ENCODE data around the gene FYB2.

DNA sequence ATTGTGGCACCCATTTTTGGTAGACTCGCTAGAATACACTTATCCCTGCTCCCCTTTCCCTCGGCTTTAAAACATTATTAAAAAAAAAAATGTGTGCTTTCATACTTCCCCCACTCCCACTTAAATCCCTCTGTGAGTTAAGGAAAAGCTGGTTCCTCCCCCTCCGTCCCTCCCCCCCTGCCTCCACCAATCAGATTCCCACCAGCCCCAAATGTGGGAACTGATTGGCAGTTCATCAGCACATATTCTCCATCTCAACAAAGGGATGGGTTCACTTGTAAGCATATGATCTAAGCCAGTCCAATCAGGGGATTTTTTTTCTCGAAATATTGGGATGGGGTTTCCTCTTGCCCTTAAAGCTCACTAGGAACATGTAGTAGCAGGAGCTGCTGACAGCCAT is 10.8 kb upstream of the FYB2 start:
- TF ChIP-seq, protein P1, sequence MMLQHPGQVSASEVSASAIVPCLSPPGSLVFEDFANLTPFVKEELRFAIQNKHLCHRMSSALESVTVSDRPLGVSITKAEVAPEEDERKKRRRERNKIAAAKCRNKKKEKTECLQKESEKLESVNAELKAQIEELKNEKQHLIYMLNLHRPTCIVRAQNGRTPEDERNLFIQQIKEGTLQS (CRISPR knock-in tag; conservative IDR thresholded peaks at IDR 0.05) = no peak
- TF ChIP-seq, protein P2, sequence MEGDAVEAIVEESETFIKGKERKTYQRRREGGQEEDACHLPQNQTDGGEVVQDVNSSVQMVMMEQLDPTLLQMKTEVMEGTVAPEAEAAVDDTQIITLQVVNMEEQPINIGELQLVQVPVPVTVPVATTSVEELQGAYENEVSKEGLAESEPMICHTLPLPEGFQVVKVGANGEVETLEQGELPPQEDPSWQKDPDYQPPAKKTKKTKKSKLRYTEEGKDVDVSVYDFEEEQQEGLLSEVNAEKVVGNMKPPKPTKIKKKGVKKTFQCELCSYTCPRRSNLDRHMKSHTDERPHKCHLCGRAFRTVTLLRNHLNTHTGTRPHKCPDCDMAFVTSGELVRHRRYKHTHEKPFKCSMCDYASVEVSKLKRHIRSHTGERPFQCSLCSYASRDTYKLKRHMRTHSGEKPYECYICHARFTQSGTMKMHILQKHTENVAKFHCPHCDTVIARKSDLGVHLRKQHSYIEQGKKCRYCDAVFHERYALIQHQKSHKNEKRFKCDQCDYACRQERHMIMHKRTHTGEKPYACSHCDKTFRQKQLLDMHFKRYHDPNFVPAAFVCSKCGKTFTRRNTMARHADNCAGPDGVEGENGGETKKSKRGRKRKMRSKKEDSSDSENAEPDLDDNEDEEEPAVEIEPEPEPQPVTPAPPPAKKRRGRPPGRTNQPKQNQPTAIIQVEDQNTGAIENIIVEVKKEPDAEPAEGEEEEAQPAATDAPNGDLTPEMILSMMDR (IDR thresholded peaks at IDR 0.05) = no peak
- TF ChIP-seq, protein P3, sequence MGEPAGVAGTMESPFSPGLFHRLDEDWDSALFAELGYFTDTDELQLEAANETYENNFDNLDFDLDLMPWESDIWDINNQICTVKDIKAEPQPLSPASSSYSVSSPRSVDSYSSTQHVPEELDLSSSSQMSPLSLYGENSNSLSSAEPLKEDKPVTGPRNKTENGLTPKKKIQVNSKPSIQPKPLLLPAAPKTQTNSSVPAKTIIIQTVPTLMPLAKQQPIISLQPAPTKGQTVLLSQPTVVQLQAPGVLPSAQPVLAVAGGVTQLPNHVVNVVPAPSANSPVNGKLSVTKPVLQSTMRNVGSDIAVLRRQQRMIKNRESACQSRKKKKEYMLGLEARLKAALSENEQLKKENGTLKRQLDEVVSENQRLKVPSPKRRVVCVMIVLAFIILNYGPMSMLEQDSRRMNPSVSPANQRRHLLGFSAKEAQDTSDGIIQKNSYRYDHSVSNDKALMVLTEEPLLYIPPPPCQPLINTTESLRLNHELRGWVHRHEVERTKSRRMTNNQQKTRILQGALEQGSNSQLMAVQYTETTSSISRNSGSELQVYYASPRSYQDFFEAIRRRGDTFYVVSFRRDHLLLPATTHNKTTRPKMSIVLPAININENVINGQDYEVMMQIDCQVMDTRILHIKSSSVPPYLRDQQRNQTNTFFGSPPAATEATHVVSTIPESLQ (CRISPR knock-in tag; IDR thresholded peaks at IDR 0.05) = no peak
